HG02884 (cell line): ENCODE results near the gene MSRB3.

Experiments used
- ATAC-seq: cut with Tn5 transposase; IDR thresholded peaks from one replicate; pipeline ENCODE4 v1.9.1; 2021; ENCODE audit warnings: mild to moderate bottlenecking, moderate library complexity; ENCODE audit not compliant: unreplicated experiment

Gene MSRB3

GRCh38 chr12:65278576-65279368 lies at the start of gene MSRB3:
Gene MSRB3 (plus strand): TSS chr12:65278683. CDS start chr12:65308580, 29,897 bp downstream.
- ATAC-seq = peak; percentile 63

- no peak for ATAC-seq
Observed at GRCh38 chr12:65229441-65229840, 49.0 kb upstream of the MSRB3 start.

- ATAC-seq = no peak
Observed at GRCh38 chr12:65232476-65233077, 45.9 kb upstream of the MSRB3 start.

- ATAC-seq = no peak
Observed at GRCh38 chr12:65237153-65237552, 41.3 kb upstream of the MSRB3 start.

GRCh38 chr12:65238609-65239008 lies 39.9 kb upstream of the MSRB3 start:
- ATAC-seq = no peak

- ATAC-seq = no peak
Observed at GRCh38 chr12:65248656-65249633, 29.5 kb upstream of the MSRB3 start.

GRCh38 chr12:65252515-65252914 lies 26.0 kb upstream of the MSRB3 start:
- no peak for ATAC-seq

- ATAC-seq = no peak
Observed at GRCh38 chr12:65257986-65258385, 20.5 kb upstream of the MSRB3 start.

GRCh38 chr12:65259501-65259900 lies 19.0 kb upstream of the MSRB3 start:
- no peak for ATAC-seq

- ATAC-seq = no peak
Observed at GRCh38 chr12:65263777-65264176, 14.7 kb upstream of the MSRB3 start.

GRCh38 chr12:65266408-65266807 lies 12.1 kb upstream of the MSRB3 start:
- ATAC-seq = no peak

GRCh38 chr12:65269603-65270002 lies 8.9 kb upstream of the MSRB3 start:
- no peak for ATAC-seq

GRCh38 chr12:65274602-65275272 lies 3.7 kb upstream of the MSRB3 start:
- ATAC-seq = no peak

- no peak for ATAC-seq
Observed at GRCh38 chr12:65275627-65276026, 2.9 kb upstream of the MSRB3 start.

- no peak for ATAC-seq
Observed at GRCh38 chr12:65276916-65277530, 1.5 kb upstream of the MSRB3 start.

- no peak for ATAC-seq
Observed at GRCh38 chr12:65277994-65278575, 398 bp upstream of the MSRB3 start.

- ATAC-seq = peak; percentile 25
Observed at GRCh38 chr12:65279369-65280112, 1.1 kb downstream of the MSRB3 start.

- ATAC-seq = no peak
Observed at GRCh38 chr12:65280306-65280705, 1.8 kb downstream of the MSRB3 start.

- ATAC-seq = no peak
Observed at GRCh38 chr12:65282840-65283239, 4.4 kb downstream of the MSRB3 start.
